Common myeloid progenitor, CD34-positive (primary cell): ENCODE measurements around the gene KLHL12.

ENCODE experiments used
- CTCF ChIA-PET: fragments of 350-600 bp; sonication (Branson Sonifier 250); formaldehyde crosslinking; loops from one replicate; lab custom pipeline; 2021; ENCODE audit warnings: antibody characterized with exemption; lab: Charles Lee
- POLR2A ChIA-PET: fragments of 350-600 bp; sonication (Branson Sonifier 250); formaldehyde crosslinking; loops from one replicate; lab custom pipeline; 2021; ENCODE audit warnings: antibody characterized with exemption; lab: Charles Lee
- DNase-seq, 3 donors: peaks; one replicate each; pipeline versions ENCODE4 v3.0.0 to v3.0.0-alpha.2; 2013
- H3K27ac ChIP-seq, 2 experiments: 1 replicate in 1 of 2; 2 replicates in 1 of 2; pipeline ENCODE4 v1.7.0; 2013; ENCODE audit warnings: inconsistent platforms in 2 of 2, low read length in 2 of 2, mild to moderate bottlenecking in 2 of 2, low read depth in 1 of 2, moderate library complexity in 1 of 2; ENCODE audit not compliant: severe bottlenecking in 2 of 2, insufficient read depth in 1 of 2, poor library complexity in 1 of 2
- H3K27me3 ChIP-seq, 5 experiments: replicated peaks in 2 of 5; 1 replicate in 3 of 5; 2 replicates in 2 of 5; pipeline versions ENCODE4 v1.6.1 to v1.7.0; 2013; ENCODE audit warnings: low read length in 4 of 5, mild to moderate bottlenecking in 2 of 5, moderate library complexity in 2 of 5, inconsistent platforms in 1 of 5; ENCODE audit not compliant: insufficient read depth in 5 of 5, control insufficient read depth in 4 of 5
- H3K36me3 ChIP-seq, 4 experiments: 1 replicate in 2 of 4; 2 replicates in 2 of 4; pipeline versions ENCODE4 v1.6.1 to v1.7.0; 2013; ENCODE audit warnings: low read length in 3 of 4, control low read depth in 1 of 4, mild to moderate bottlenecking in 1 of 4; ENCODE audit not compliant: control insufficient read depth in 4 of 4, insufficient read depth in 4 of 4
- H3K4me1 ChIP-seq, 4 experiments: 1 replicate in 3 of 4; 2 replicates in 1 of 4; pipeline versions ENCODE4 v1.6.1 to v1.7.1; 2013; ENCODE audit warnings: low read length in 3 of 4, mild to moderate bottlenecking in 3 of 4, control low read depth in 1 of 4, inconsistent platforms in 1 of 4, moderate library complexity in 1 of 4; ENCODE audit not compliant: control insufficient read depth in 4 of 4, insufficient read depth in 4 of 4; ENCODE audit errors: control extremely low read depth in 1 of 4
- H3K4me3 ChIP-seq, 7 experiments: 1 replicate in 4 of 7; 2 replicates in 3 of 7; pipeline versions ENCODE4 v1.5.1 to v1.7.0; 2013; ENCODE audit warnings: mild to moderate bottlenecking in 7 of 7, low read length in 6 of 7, moderate library complexity in 6 of 7, inconsistent platforms in 2 of 7, low read depth in 2 of 7, control low read depth in 1 of 7; ENCODE audit not compliant: insufficient read depth in 4 of 7, control insufficient read depth in 1 of 7; ENCODE audit errors: extremely low read depth in 1 of 7
- H3K9me3 ChIP-seq, 5 experiments: 1 replicate in 4 of 5; 2 replicates in 1 of 5; pipeline versions ENCODE4 v1.6.1 to v1.7.1; 2013; ENCODE audit warnings: low read length in 4 of 5, mild to moderate bottlenecking in 2 of 5, inconsistent platforms in 1 of 5, low read depth in 1 of 5, moderate library complexity in 1 of 5; ENCODE audit not compliant: control insufficient read depth in 4 of 5, insufficient read depth in 2 of 5; ENCODE audit errors: control extremely low read depth in 1 of 5
- WGBS: methylation state at CpG from one replicate; pipeline ENCODE4 v1.1.5; 2013; ENCODE audit not compliant: insufficient coverage; 5-methylcytosine and 5-hydroxymethylcytosine counted together

Gene KLHL12

GRCh38 chr1:202967684-202968281 is 40.7 kb upstream of the KLHL12 start:
- Histone ChIP-seq H3K9me3 (no peaks in the 10 kb centered on the region), H3K4me3 (peak overlapping the region; percentile 62 to 90 (median 76)), H3K4me1 (peaks cover 16 to 38% (median 35%) of the 10 kb centered on the region in 4 experiments), H3K27ac (peak overlapping the region; percentile 36 to 82), H3K36me3 (peaks cover 0 to 18% (median 10%) of the 10 kb centered on the region in 4 experiments), H3K27me3 (no peaks in the 10 kb centered on the region)
- CTCF ChIA-PET, result interaction anchor here (0.7 to 1.8 kb wide), 9 partner anchors 8 to 31 kb away, joined by 3 to 10 read pairs (median 5); no protein-coding TSS in a partner anchor
- 0% methylated on average over 14 of the region's 21 CpGs for WGBS
- DNase-seq, result peak; percentile 66 to 78 (median 74)
- POLR2A ChIA-PET, result interaction anchor here (0.7 to 1.0 kb wide), 3 partner anchors 14 to 353 kb away, joined by 3 read pairs; partner anchors contain the start of gene PCAT6

- POLR2A ChIA-PET, result interaction anchor here (0.9 kb wide), 1 partner anchor 8 kb away, joined by 3 read pairs; the partner anchor contains the start of gene ADIPOR1
- H3K27me3 ChIP-seq, result no peaks in the 10 kb centered on the region
- peak overlapping the region; percentile 64 to 89 (median 80) for H3K4me3 ChIP-seq
- H3K4me1 ChIP-seq, result peaks cover 16 to 38% (median 35%) of the 10 kb centered on the region in 4 experiments
- H3K36me3 ChIP-seq, result peaks cover 5 to 34% (median 15%) of the 10 kb centered on the region in 4 experiments
- H3K27ac ChIP-seq, result peak overlapping the region in 1 of 2 experiments; percentile 80
- no peaks in the 10 kb centered on the region for H3K9me3 ChIP-seq
- 45% methylated on average over 14 of the region's 18 CpGs for WGBS
- no peak for DNase-seq
- CTCF ChIA-PET, result interaction anchor here (1.0 kb wide), 1 partner anchor 32 kb away, joined by 3 read pairs; no protein-coding TSS in a partner anchor
These were observed 39.2 kb upstream of the KLHL12 start for GRCh38 chr1:202966006-202966898.

GRCh38 chr1:202965422-202965821 is 38.4 kb upstream of the KLHL12 start:
- POLR2A ChIA-PET, result interaction anchor here (0.8 kb wide), 1 partner anchor 10 kb away, joined by 3 read pairs; no protein-coding TSS in a partner anchor
- Histone ChIP-seq H3K27ac (no peak overlapping the region), H3K36me3 (peaks cover 5 to 34% (median 17%) of the 10 kb centered on the region in 4 experiments), H3K9me3 (no peaks in the 10 kb centered on the region), H3K4me1 (peaks cover 16 to 38% (median 35%) of the 10 kb centered on the region in 4 experiments), H3K27me3 (no peaks in the 10 kb centered on the region), H3K4me3 (no peak overlapping the region)
- 94% methylated on average over 3 of the region's 3 CpGs for WGBS
- CTCF ChIA-PET, result interaction anchor here (1.0 kb wide), 1 partner anchor 33 kb away, joined by 3 read pairs; no protein-coding TSS in a partner anchor
- DNase-seq, result no peak

GRCh38 chr1:202964791-202965410 is 37.9 kb upstream of the KLHL12 start:
- ChIA-PET CTCF (interaction anchor here (0.9 to 1.1 kb wide), 3 partner anchors 10 to 25 kb away, joined by 3 to 4 read pairs (median 4); no protein-coding TSS in a partner anchor), POLR2A (interaction anchor here (0.8 kb wide), 1 partner anchor 10 kb away, joined by 3 read pairs; no protein-coding TSS in a partner anchor)
- Histone ChIP-seq H3K9me3 (no peaks in the 10 kb centered on the region), H3K4me1 (peaks cover 16 to 35% (median 32%) of the 10 kb centered on the region in 4 experiments), H3K4me3 (no peak overlapping the region), H3K27ac (no peak overlapping the region), H3K27me3 (no peaks in the 10 kb centered on the region), H3K36me3 (peaks cover 5 to 34% (median 17%) of the 10 kb centered on the region in 4 experiments)
- 100% methylated on average over 3 of the region's 6 CpGs for WGBS
- DNase-seq, result no peak

GRCh38 chr1:202961220-202961880 is 34.3 kb upstream of the KLHL12 start:
- DNase-seq, result no peak
- H3K4me1 ChIP-seq, result peaks cover 18 to 27% (median 22%) of the 10 kb centered on the region in 4 experiments
- ChIA-PET CTCF (no interaction called here), POLR2A (no interaction called here)
- 100% methylated on average over 3 of the region's 5 CpGs for WGBS
- H3K4me3 ChIP-seq, result no peak overlapping the region
- H3K27me3 ChIP-seq, result no peaks in the 10 kb centered on the region
- H3K9me3 ChIP-seq, result no peaks in the 10 kb centered on the region
- H3K36me3 ChIP-seq, result peaks cover 5 to 34% (median 18%) of the 10 kb centered on the region in 4 experiments
- H3K27ac ChIP-seq, result no peak overlapping the region

GRCh38 chr1:202959276-202959620 is 32.2 kb upstream of the KLHL12 start:
- no peaks in the 10 kb centered on the region for H3K27me3 ChIP-seq
- no CpG with 5 or more reads among the region's 1 CpG for WGBS
- CTCF ChIA-PET, result interaction anchor here (1.6 kb wide), 1 partner anchor 9 kb away, joined by 7 read pairs; no protein-coding TSS in a partner anchor
- H3K4me3 ChIP-seq, result peak overlapping the region in 1 of 7 experiments; percentile 86
- POLR2A ChIA-PET, result no interaction called here
- peaks cover 14 to 27% (median 26%) of the 10 kb centered on the region in 4 experiments for H3K4me1 ChIP-seq
- no peak for DNase-seq
- peaks cover 5 to 37% (median 19%) of the 10 kb centered on the region in 4 experiments for H3K36me3 ChIP-seq
- no peak overlapping the region for H3K27ac ChIP-seq
- H3K9me3 ChIP-seq, result no peaks in the 10 kb centered on the region
